Mucosa of descending colon (tissue), 3 donors: Measurements from ENCODE around the gene BORCS5. TPM values are rescaled to one million over a fixed set of nuclear protein-coding genes. Genes with fewer than 3 reads are reported as not detected.
"Not testable (repeated sequence)": the region's sequence is repeated elsewhere in the genome, so short reads cannot be mapped to it uniquely, and the experiment has no call there.

Experiments
- ATAC-seq: fragments of 200-7000 bp; cut with Tn5 transposase; one replicate; pipeline ENCODE4 v1.9.1; 2020; ENCODE audit warnings: mild to moderate bottlenecking, moderate library complexity
- DNase-seq, 3 donors: peaks; one replicate each; pipeline ENCODE4 v3.0.0-alpha.2; 2020
- H3K36me3 ChIP-seq: fragments of 200-600 bp; one replicate; pipeline ENCODE4 v1.8.0; 2021; ENCODE audit warnings: low read depth, mild to moderate bottlenecking
- H3K4me1 ChIP-seq: fragments of 200-600 bp; one replicate; pipeline ENCODE4 v1.8.0; 2021; ENCODE audit warnings: low read depth, mild to moderate bottlenecking
- H3K4me3 ChIP-seq: fragments of 200-600 bp; one replicate; pipeline ENCODE4 v1.8.0; 2021; ENCODE audit warnings: mild to moderate bottlenecking
- H3K9me3 ChIP-seq: fragments of 200-600 bp; one replicate; pipeline ENCODE4 v1.8.0; 2021; ENCODE audit warnings: mild to moderate bottlenecking
- CTCF ChIP-seq: fragments of 200-600 bp; IDR thresholded peaks from one replicate; pipeline ENCODE4 v1.8.0; 2022; ENCODE audit warnings: antibody characterized with exemption, mild to moderate bottlenecking
- intact Hi-C, 2 donors: fragments of 100-400 bp; cut with DNase I in 1 of 2; cut with micrococcal nuclease in 1 of 2; formaldehyde crosslinking; loops; one replicate each; pipeline versions ENCODE4 v1.11.0 to v1.11.1; 2022; cut with DNase I, micrococcal nuclease
- total RNA-seq, 3 donors: library from RNA; stranded (reverse); fragmentation: NEBNext Ultra II Directional in 2 of 3; extraction: Animal tissue kit (Norgen Biotek cat#: 25700) in 2 of 3; gene quantifications; one replicate each; pipeline versions ENCODE4 v1.2.1 to v1.2.4, GENCODE V29; 2021 to 2023
- donor health status: DM: no; HTN: no; CAD: no; lungs with moderate emphysema.
- donor health status: DM: no; HTN: no; CAD: no.
- donor health status: DM: no; HTN: yes; CAD: no.

BORCS5 gene
- total RNA-seq, 3 donors from 2014 or later, result 12.1 to 18.1 (median 15.0) TPM

- H3K9me3 ChIP-seq, result no peaks in the 10 kb centered on the region
- no peak overlapping the region for H3K4me3 ChIP-seq
- TF ChIP-seq CTCF, result no peak
- intact Hi-C loops, result no loop called here
- H3K4me1 ChIP-seq, result no peaks in the 10 kb centered on the region
- DNase-seq (no peak), ATAC-seq (no peak)
- H3K36me3 ChIP-seq, result no peaks in the 10 kb centered on the region
Observed at GRCh38 chr12:12492547-12492946, 135.7 kb downstream of the BORCS5 start.

- DNase-seq, result no peak
- intact Hi-C loops, result no loop called here
Observed at GRCh38 chr12:12495536-12495935, 138.7 kb downstream of the BORCS5 start.

DNA sequence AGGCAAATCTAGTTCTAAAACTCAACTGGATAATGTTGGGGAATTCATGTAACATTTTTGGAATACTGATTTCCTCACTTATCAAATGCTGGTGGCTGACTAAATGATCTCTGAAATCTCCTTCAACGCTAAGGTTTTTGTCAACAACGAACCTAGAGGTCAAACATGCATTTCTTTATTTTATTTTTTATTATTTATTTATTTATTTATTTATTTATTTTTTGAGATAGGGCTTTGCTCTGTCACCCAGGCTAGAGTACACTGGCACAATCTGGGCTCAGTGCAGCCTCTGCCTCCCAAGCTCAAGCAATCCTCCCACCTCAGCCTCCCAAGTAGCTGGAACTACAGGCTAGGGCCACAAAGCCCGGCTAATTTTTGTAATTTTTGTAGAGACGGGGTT is 141.3 kb downstream of the BORCS5 start:
- Histone ChIP-seq H3K9me3 (no peaks in the 10 kb centered on the region), H3K36me3 (no peaks in the 10 kb centered on the region), H3K4me3 (no peak overlapping the region), H3K4me1 (no peaks in the 10 kb centered on the region)
- ATAC-seq (no peak), DNase-seq (no peak)
- no peak for TF ChIP-seq CTCF
- intact Hi-C loops, result no loop called here

More at GRCh38 chr12:12495536-12495935, 138.7 kb downstream of the BORCS5 start:
- no peak for TF ChIP-seq CTCF
- Histone ChIP-seq H3K36me3 (no peaks in the 10 kb centered on the region), H3K4me1 (no peaks in the 10 kb centered on the region), H3K4me3 (no peak overlapping the region), H3K9me3 (no peaks in the 10 kb centered on the region)
- no peak for ATAC-seq

DNA sequence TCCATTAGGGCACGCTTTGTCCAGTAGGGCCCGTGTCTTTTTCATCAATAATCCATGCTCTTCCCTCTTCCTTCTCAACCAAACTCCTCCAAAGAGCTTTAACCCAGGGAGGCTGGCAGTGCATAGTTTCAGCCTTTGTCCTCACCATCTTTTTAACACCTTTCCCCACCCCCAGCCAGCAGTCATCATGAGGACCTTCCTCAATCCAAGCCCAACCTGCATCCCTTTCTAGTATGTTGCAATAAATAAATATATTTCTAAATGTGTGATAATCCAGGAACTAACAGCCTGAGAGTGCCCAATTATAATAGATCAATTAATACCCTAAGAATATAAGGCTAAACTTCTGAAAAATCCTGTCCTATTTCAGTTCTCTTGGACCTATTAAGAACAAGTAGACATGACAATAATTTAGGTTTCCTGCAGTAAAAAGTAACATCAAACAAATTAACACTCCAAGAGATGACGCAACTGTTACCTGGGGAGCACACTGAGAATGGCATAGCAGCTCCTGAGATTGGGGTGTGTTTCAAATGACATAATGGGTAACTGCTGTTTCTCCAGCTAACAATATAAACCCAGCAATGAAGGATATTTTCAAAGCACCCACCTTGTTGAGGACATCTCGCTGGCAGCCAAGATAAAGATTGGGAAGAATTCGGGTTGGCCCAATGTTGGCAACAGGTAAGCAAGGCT is 143.2 kb downstream of the BORCS5 start:
- H3K9me3 ChIP-seq, result no peaks in the 10 kb centered on the region
- H3K4me3 ChIP-seq, result no peak overlapping the region
- H3K4me1 ChIP-seq, result no peaks in the 10 kb centered on the region
- no peak for DNase-seq
- ATAC-seq, result no peak
- H3K36me3 ChIP-seq, result no peaks in the 10 kb centered on the region
- intact Hi-C loops, result no loop called here
- no peak for TF ChIP-seq CTCF

DNA sequence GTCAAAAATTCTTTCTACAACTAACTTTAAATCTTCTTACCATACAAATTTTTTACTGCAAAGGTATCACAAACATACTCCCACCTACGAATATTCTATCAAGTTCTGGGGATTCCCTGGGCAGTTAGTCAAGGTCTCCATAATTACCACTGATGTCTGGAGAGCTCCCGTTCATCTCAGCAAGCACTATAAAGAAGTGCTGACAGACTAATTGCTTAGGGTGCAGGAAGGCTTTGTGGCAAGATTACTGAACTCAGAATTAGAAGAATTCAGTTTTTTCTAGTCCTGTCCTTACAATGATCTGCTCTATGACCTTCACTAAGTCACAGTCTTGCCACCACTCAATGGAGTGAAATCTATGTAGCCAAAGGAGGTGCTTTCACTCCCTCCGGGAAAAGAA is 144.2 kb downstream of the BORCS5 start:
- intact Hi-C loops, result no loop called here
- Histone ChIP-seq H3K9me3 (no peaks in the 10 kb centered on the region), H3K36me3 (no peaks in the 10 kb centered on the region), H3K4me1 (no peaks in the 10 kb centered on the region), H3K4me3 (no peak overlapping the region)
- TF ChIP-seq CTCF, result no peak
- no peak for ATAC-seq
- no peak for DNase-seq

GRCh38 chr12:12502130-12502814 is 145.4 kb downstream of the BORCS5 start:
- DNase-seq, H3K4me1 ChIP-seq, intact Hi-C loops, ATAC-seq, H3K9me3 ChIP-seq, H3K4me3 ChIP-seq, H3K36me3 ChIP-seq: not testable (repeated sequence)
